WTC11 (cell line): ENCODE measurements around the gene SUCLA2. TPM values are rescaled to one million over a fixed set of nuclear protein-coding genes. Genes with fewer than 3 reads are reported as not detected.

Experiments used
- ATAC-seq: fragments of 200-7000 bp; cut with Tn5 transposase; 2 replicates; pipeline ENCODE4 v1.10.0; 2021; ENCODE audit warnings: mild to moderate bottlenecking, moderate library complexity
- CTCF ChIA-PET: fragments of 300-600 bp; sonication (Branson Sonifier 250); formaldehyde crosslinking; loops from one replicate; lab custom pipeline; 2021; ENCODE audit warnings: antibody characterized with exemption; lab: Charles Lee
- POLR2A ChIA-PET: fragments of 350-600 bp; sonication (Branson Sonifier 250); formaldehyde crosslinking; loops from one replicate; lab custom pipeline; 2021; ENCODE audit warnings: antibody characterized with exemption; lab: Charles Lee
- DNase-seq: peaks from one replicate; pipeline ENCODE4 v3.0.0; 2021; ENCODE audit warnings: low spot score
- H3K27ac Mint-ChIP-seq: 2 replicates; pipeline ENCODE4 v1.8.0; 2021; ENCODE audit warnings: mixed read lengths
- H3K27me3 Mint-ChIP-seq: 2 replicates; pipeline ENCODE4 v1.8.0; 2021; ENCODE audit warnings: low read depth, mild to moderate bottlenecking, moderate library complexity, mixed read lengths
- H3K36me3 Mint-ChIP-seq: 2 replicates; pipeline ENCODE4 v1.8.0; 2021; ENCODE audit warnings: mixed read lengths
- H3K4me1 Mint-ChIP-seq: 2 replicates; pipeline ENCODE4 v1.8.0; 2022; ENCODE audit warnings: mixed read lengths
- H3K4me3 Mint-ChIP-seq: 2 replicates; pipeline ENCODE4 v1.8.0; 2021; ENCODE audit warnings: mild to moderate bottlenecking, moderate library complexity, mixed read lengths
- H3K9me3 Mint-ChIP-seq: 2 replicates; pipeline ENCODE4 v1.8.0; 2021; ENCODE audit warnings: mixed read lengths
- AR ChIP-seq: fragments of 250-450 bp; sonication (Bioruptor Pico); IDR thresholded peaks from 2 replicates; pipeline ENCODE4 v1.9.0; 2021; ENCODE audit warnings: mild to moderate bottlenecking
- ATF2 ChIP-seq: sonication (generic); formaldehyde crosslinking; IDR thresholded peaks from 2 replicates; pipeline ENCODE4 v1.8.1; 2022; ENCODE audit warnings: low read depth, missing genetic modification reagents, borderline replicate concordance
- ATF3 ChIP-seq: sonication (generic); formaldehyde crosslinking; conservative IDR thresholded peaks from 2 replicates; pipeline ENCODE4 v1.8.1; 2022; ENCODE audit warnings: mild to moderate bottlenecking, missing genetic modification reagents
- CREB1 ChIP-seq: sonication (generic); formaldehyde crosslinking; IDR thresholded peaks from 2 replicates; pipeline ENCODE4 v1.8.0; 2023; ENCODE audit warnings: mild to moderate bottlenecking, missing genetic modification reagents
- CREM ChIP-seq: sonication (generic); formaldehyde crosslinking; IDR thresholded peaks from 2 replicates; pipeline ENCODE4 v1.8.1; 2022; ENCODE audit warnings: mild to moderate bottlenecking, missing genetic modification reagents, moderate library complexity
- CTCF ChIP-seq: fragments of 200-600 bp; IDR thresholded peaks from 2 replicates; pipeline ENCODE4 v1.8.0; 2022; ENCODE audit warnings: antibody characterized with exemption
- NFE2L1 ChIP-seq: sonication (generic); formaldehyde crosslinking; IDR thresholded peaks from 2 replicates; pipeline ENCODE4 v1.8.1; 2023; ENCODE audit warnings: missing genetic modification reagents
- NR2C2 ChIP-seq: sonication (generic); formaldehyde crosslinking; IDR thresholded peaks from 2 replicates; pipeline ENCODE4 v1.8.0; 2022; ENCODE audit warnings: mild to moderate bottlenecking, missing genetic modification reagents
- RORB ChIP-seq: fragments of 250-450 bp; sonication (Bioruptor Pico); IDR thresholded peaks from 2 replicates; pipeline ENCODE4 v1.9.0; 2021; ENCODE audit warnings: mild to moderate bottlenecking
- SMAD3 ChIP-seq: sonication (generic); formaldehyde crosslinking; IDR thresholded peaks from 2 replicates; pipeline ENCODE4 v1.8.0; 2022; ENCODE audit warnings: missing genetic modification reagents, mild to moderate bottlenecking, borderline replicate concordance
- TP53 ChIP-seq: sonication (generic); formaldehyde crosslinking; IDR thresholded peaks from 2 replicates; pipeline ENCODE4 v1.8.1; 2023; ENCODE audit warnings: mild to moderate bottlenecking, missing genetic modification reagents
- USF2 ChIP-seq: sonication (generic); formaldehyde crosslinking; IDR thresholded peaks from 2 replicates; pipeline ENCODE4 v1.8.1; 2023; ENCODE audit warnings: mild to moderate bottlenecking, missing genetic modification reagents, moderate library complexity
- ZMAT4 ChIP-seq: fragments of 250-450 bp; sonication (Bioruptor Pico); IDR thresholded peaks from 2 replicates; pipeline ENCODE4 v1.9.0; 2021; ENCODE audit warnings: mild to moderate bottlenecking
- ZNF121 ChIP-seq: sonication (generic); formaldehyde crosslinking; IDR thresholded peaks from 2 replicates; pipeline ENCODE4 v1.8.0; 2023; ENCODE audit warnings: missing genetic modification reagents
- ZNF281 ChIP-seq: sonication (generic); formaldehyde crosslinking; IDR thresholded peaks from 2 replicates; pipeline ENCODE4 v1.8.0; 2023; ENCODE audit warnings: mild to moderate bottlenecking, missing genetic modification reagents
- ZNF317 ChIP-seq: sonication (generic); formaldehyde crosslinking; IDR thresholded peaks from 2 replicates; pipeline ENCODE4 v1.8.1; 2023; ENCODE audit warnings: low read depth, mild to moderate bottlenecking, moderate library complexity, missing genetic modification reagents, borderline replicate concordance
- total RNA-seq: library from RNA; stranded (reverse); gene quantifications from 3 replicates; pipeline ENCODE4 v1.2.3, GENCODE V29; 2021
- TF ChIP-seq, protein P1 (sequence below): fragments of 250-450 bp; sonication (Bioruptor Pico); IDR thresholded peaks from 2 replicates; pipeline ENCODE4 v1.8.0; 2021; ENCODE audit warnings: mild to moderate bottlenecking

The SUCLA2 gene
- total RNA-seq, 1 experiment from 2014 or later = 66.8 TPM

DNA sequence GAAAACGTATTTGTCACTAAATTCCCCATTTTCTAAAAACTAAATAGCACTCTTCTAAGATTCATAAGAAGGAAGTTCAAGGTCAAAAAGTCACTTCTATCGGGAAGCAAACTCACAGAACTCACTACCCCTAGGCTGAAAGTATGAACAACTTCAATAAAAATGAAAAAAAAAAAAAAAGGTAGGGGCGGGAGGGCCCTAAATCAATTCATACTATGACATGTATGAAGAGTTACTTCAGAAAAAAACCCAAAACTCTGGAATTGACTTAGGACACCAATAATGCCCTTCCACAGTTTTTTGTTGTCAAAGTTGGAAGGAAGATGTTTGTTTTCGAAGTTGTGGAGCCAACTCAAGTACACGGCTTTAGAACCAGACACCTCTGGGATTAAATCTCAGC, 1.1 kb downstream of the SUCLA2 start:
- POLR2A ChIA-PET = no interaction called here
- Mint-ChIP-seq H3K36me3 (peaks cover 15% of the 10 kb centered on the region), H3K9me3 (no peaks in the 10 kb centered on the region), H3K4me3 (peak overlapping the region; percentile 79), H3K27ac (no peak overlapping the region), H3K27me3 (no peaks in the 10 kb centered on the region), H3K4me1 (peaks cover 45% of the 10 kb centered on the region)
- TF ChIP-seq ZMAT4 (no peak), ATF3 (CRISPR knock-in tag) (no peak), NR2C2 (no peak), NFE2L1 (CRISPR knock-in tag) (no peak), CREM (no peak), TP53 (no peak), AR (CRISPR knock-in tag) (no peak), ZNF121 (no peak), ATF2 (no peak), CTCF (no peak), ZNF317 (CRISPR knock-in tag) (no peak), CREB1 (CRISPR knock-in tag) (no peak)
- TF ChIP-seq, protein P1, sequence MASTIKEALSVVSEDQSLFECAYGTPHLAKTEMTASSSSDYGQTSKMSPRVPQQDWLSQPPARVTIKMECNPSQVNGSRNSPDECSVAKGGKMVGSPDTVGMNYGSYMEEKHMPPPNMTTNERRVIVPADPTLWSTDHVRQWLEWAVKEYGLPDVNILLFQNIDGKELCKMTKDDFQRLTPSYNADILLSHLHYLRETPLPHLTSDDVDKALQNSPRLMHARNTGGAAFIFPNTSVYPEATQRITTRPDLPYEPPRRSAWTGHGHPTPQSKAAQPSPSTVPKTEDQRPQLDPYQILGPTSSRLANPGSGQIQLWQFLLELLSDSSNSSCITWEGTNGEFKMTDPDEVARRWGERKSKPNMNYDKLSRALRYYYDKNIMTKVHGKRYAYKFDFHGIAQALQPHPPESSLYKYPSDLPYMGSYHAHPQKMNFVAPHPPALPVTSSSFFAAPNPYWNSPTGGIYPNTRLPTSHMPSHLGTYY (CRISPR knock-in tag) = no peak
- TF ChIP-seq, all 79 proteins: peak for 0
- ATAC-seq = no peak
- no peak for DNase-seq
- CTCF ChIA-PET = interaction anchor here (2.4 kb wide), 1 partner anchor 38 kb away, joined by 21 read pairs; the partner anchor contains the start of gene NUDT15

- DNase-seq = no peak
- ChIA-PET CTCF (no interaction called here), POLR2A (no interaction called here)
- no peaks in the 10 kb centered on the region for H3K27me3 Mint-ChIP-seq
- peaks cover 24% of the 10 kb centered on the region for H3K4me1 Mint-ChIP-seq
- no peak overlapping the region for H3K4me3 Mint-ChIP-seq
- TF ChIP-seq ZNF281 (CRISPR knock-in tag) (no peak), SMAD3 (CRISPR knock-in tag) (no peak), ZMAT4 (no peak), NR2C2 (no peak), ZNF317 (CRISPR knock-in tag) (no peak), RORB (no peak), USF2 (CRISPR knock-in tag) (no peak)
- TF ChIP-seq, all 79 proteins: peak for 0
- Mint-ChIP-seq H3K9me3 (no peaks in the 10 kb centered on the region), H3K27ac (no peak overlapping the region; the same call in 1 of the 2 replicates), H3K36me3 (peaks cover 31% of the 10 kb centered on the region)
- no peak for ATAC-seq
Measured at GRCh38 chr13:47997384-47997783, 3.7 kb downstream of the SUCLA2 start.
